SK-N-SH treated with all-trans-retinoic acid at 6 μM for 48 hours (cell line): ENCODE measurements around the gene COL6A1.
"Not testable (repeated sequence)": the region's sequence is repeated elsewhere in the genome, so short reads cannot be mapped to it uniquely, and the experiment has no call there.

Experiments
- ATAC-seq: fragments of 200-7000 bp; cut with Tn5 transposase; 3 replicates; pipeline ENCODE4 v1.9.1; 2020; ENCODE audit warnings: mild to moderate bottlenecking, moderate library complexity
- ARNTL ChIP-seq: fragments of 450-650 bp; formaldehyde crosslinking; IDR thresholded peaks from 2 replicates; pipeline ENCODE4 v1.5.0; 2020; ENCODE audit warnings: low read depth, mild to moderate bottlenecking, moderate library complexity, borderline replicate concordance
- BACH2 ChIP-seq: fragments of 250-450 bp; sonication (Bioruptor Pico); IDR thresholded peaks from 2 replicates; pipeline ENCODE4 v1.9.0; 2021; ENCODE audit warnings: mild to moderate bottlenecking, borderline replicate concordance
- CREB5 ChIP-seq: fragments of 250-450 bp; sonication (Bioruptor Pico); IDR thresholded peaks from 2 replicates; pipeline ENCODE4 v1.5.1; 2020; ENCODE audit warnings: low read depth, mild to moderate bottlenecking, moderate library complexity
- CSDC2 ChIP-seq: fragments of 250-450 bp; sonication (Bioruptor Pico); IDR thresholded peaks from 2 replicates; pipeline ENCODE4 v1.5.0; 2020; ENCODE audit warnings: mild to moderate bottlenecking, moderate library complexity
- CSRNP3 ChIP-seq: fragments of 250-450 bp; sonication (Bioruptor Pico); IDR thresholded peaks from 2 replicates; pipeline ENCODE4 v1.5.1; 2021; ENCODE audit warnings: mild to moderate bottlenecking, moderate library complexity
- ESRRG ChIP-seq: fragments of 250-450 bp; sonication (Bioruptor Pico); IDR thresholded peaks from 2 replicates; pipeline ENCODE4 v1.6.1; 2021; ENCODE audit warnings: mild to moderate bottlenecking
- GLIS3 ChIP-seq: fragments of 250-450 bp; sonication (Bioruptor Pico); IDR thresholded peaks from 2 replicates; pipeline ENCODE4 v1.5.0; 2020; ENCODE audit warnings: mild to moderate bottlenecking, moderate library complexity
- ISL1 ChIP-seq: fragments of 250-450 bp; sonication (Bioruptor Pico); IDR thresholded peaks from 2 replicates; pipeline ENCODE4 v2.1.2; 2022; ENCODE audit warnings: mild to moderate bottlenecking, moderate library complexity
- OSR1 ChIP-seq: fragments of 250-450 bp; sonication (Bioruptor Pico); IDR thresholded peaks from 2 replicates; pipeline ENCODE4 v1.8.0; 2022; ENCODE audit warnings: moderate library complexity, mild to moderate bottlenecking, inconsistent platforms
- PATZ1 ChIP-seq: fragments of 250-450 bp; sonication (Bioruptor Pico); IDR thresholded peaks from 2 replicates; pipeline ENCODE4 v1.8.0; 2020; ENCODE audit warnings: mild to moderate bottlenecking, moderate library complexity, borderline replicate concordance
- POU6F1 ChIP-seq: fragments of 250-450 bp; sonication (Bioruptor Pico); IDR thresholded peaks from 2 replicates; pipeline ENCODE4 v1.8.0; 2021; ENCODE audit warnings: low read depth, mild to moderate bottlenecking, moderate library complexity, borderline replicate concordance
- PPARA ChIP-seq: fragments of 250-450 bp; sonication (Bioruptor Pico); IDR thresholded peaks from 2 replicates; pipeline ENCODE4 v1.5.0; 2020; ENCODE audit warnings: mild to moderate bottlenecking, borderline replicate concordance
- RARB ChIP-seq: fragments of 250-450 bp; sonication (Bioruptor Pico); IDR thresholded peaks from 2 replicates; pipeline ENCODE4 v1.8.0; 2021; ENCODE audit warnings: mild to moderate bottlenecking, moderate library complexity
- SNAI2 ChIP-seq: fragments of 250-450 bp; sonication (Bioruptor Pico); IDR thresholded peaks from 2 replicates; pipeline ENCODE4 v1.5.0; 2020; ENCODE audit warnings: mild to moderate bottlenecking, moderate library complexity
- TCF4 ChIP-seq: fragments of 250-450 bp; sonication (Bioruptor Pico); IDR thresholded peaks from 2 replicates; pipeline ENCODE4 v1.8.0; 2021; ENCODE audit warnings: mild to moderate bottlenecking, moderate library complexity, borderline replicate concordance
- TOX ChIP-seq: fragments of 250-450 bp; sonication (Bioruptor Pico); IDR thresholded peaks from 2 replicates; pipeline ENCODE4 v1.8.0; 2021; ENCODE audit warnings: mild to moderate bottlenecking, moderate library complexity, borderline replicate concordance
- TSHZ2 ChIP-seq: fragments of 250-450 bp; sonication (Bioruptor Pico); IDR thresholded peaks from 2 replicates; pipeline ENCODE4 v1.5.0; 2020; ENCODE audit warnings: mild to moderate bottlenecking, moderate library complexity
- ZC3H10 ChIP-seq: fragments of 250-450 bp; sonication (Bioruptor Pico); IDR thresholded peaks from 2 replicates; pipeline ENCODE4 v1.5.1; 2021; ENCODE audit warnings: mild to moderate bottlenecking, moderate library complexity
- ZFP3 ChIP-seq: fragments of 250-450 bp; sonication (Bioruptor Pico); IDR thresholded peaks from 2 replicates; pipeline ENCODE4 v1.5.0; 2020; ENCODE audit warnings: mild to moderate bottlenecking, moderate library complexity
- ZFP30 ChIP-seq: fragments of 450-650 bp; formaldehyde crosslinking; IDR thresholded peaks from 2 replicates; pipeline ENCODE4 v1.5.0; 2022; ENCODE audit warnings: mild to moderate bottlenecking, moderate library complexity
- ZNF565 ChIP-seq: fragments of 450-650 bp; formaldehyde crosslinking; conservative IDR thresholded peaks from 2 replicates; pipeline ENCODE4 v1.5.0; 2020; ENCODE audit warnings: low read depth, mild to moderate bottlenecking, moderate library complexity
- ZNF70 ChIP-seq: fragments of 450-650 bp; formaldehyde crosslinking; IDR thresholded peaks from 2 replicates; pipeline ENCODE4 v1.5.0; 2020; ENCODE audit warnings: mild to moderate bottlenecking, moderate library complexity
- ZNF8 ChIP-seq: fragments of 450-650 bp; formaldehyde crosslinking; IDR thresholded peaks from 2 replicates; pipeline ENCODE4 v1.5.0; 2020; ENCODE audit warnings: mild to moderate bottlenecking, moderate library complexity

Gene COL6A1

GRCh38 chr21:46005481-46005881 lies 23.9 kb downstream of the COL6A1 start:
- ATAC-seq = no peak
- TF ChIP-seq ESRRG (CRISPR knock-in tag) = no peak
- TF ChIP-seq ZNF70 = no peak
- no peak for TF ChIP-seq ZFP30 (CRISPR knock-in tag)
- TF ChIP-seq PPARA = no peak
- no peak for TF ChIP-seq OSR1 (CRISPR knock-in tag)
- TF ChIP-seq CSRNP3 (CRISPR knock-in tag) = no peak
- no peak for TF ChIP-seq ZNF565
- TF ChIP-seq ZC3H10 (CRISPR knock-in tag) = no peak
- TF ChIP-seq TCF4 (CRISPR knock-in tag) = no peak
- no peak for TF ChIP-seq ARNTL (CRISPR knock-in tag)
- TF ChIP-seq ISL1 (CRISPR knock-in tag) = no peak
- TF ChIP-seq POU6F1 (CRISPR knock-in tag) = no peak
- no peak for TF ChIP-seq TOX (CRISPR knock-in tag)
- no peak for TF ChIP-seq CSDC2 (CRISPR knock-in tag)
- TF ChIP-seq SNAI2 (CRISPR knock-in tag) = no peak
- TF ChIP-seq ZFP3 (CRISPR knock-in tag) = no peak
- TF ChIP-seq BACH2 (CRISPR knock-in tag) = no peak
- TF ChIP-seq GLIS3 (CRISPR knock-in tag) = no peak
- no peak for TF ChIP-seq PATZ1 (CRISPR knock-in tag)

GRCh38 chr21:46005894-46006546 lies 24.4 kb downstream of the COL6A1 start:
- ATAC-seq = not testable (repeated sequence)

GRCh38 chr21:46006547-46007491 lies 25.2 kb downstream of the COL6A1 start:
- TF ChIP-seq ESRRG (CRISPR knock-in tag) = no peak
- TF ChIP-seq CREB5 (CRISPR knock-in tag) = no peak
- no peak for TF ChIP-seq OSR1 (CRISPR knock-in tag)
- no peak for TF ChIP-seq CSRNP3 (CRISPR knock-in tag)
- no peak for TF ChIP-seq RARB (CRISPR knock-in tag)
- TF ChIP-seq TOX (CRISPR knock-in tag) = no peak
- no peak for TF ChIP-seq ZNF8 (CRISPR knock-in tag)
- no peak for TF ChIP-seq TSHZ2 (CRISPR knock-in tag)
- TF ChIP-seq CSDC2 (CRISPR knock-in tag) = no peak
- no peak for TF ChIP-seq BACH2 (CRISPR knock-in tag)
- no peak for TF ChIP-seq ISL1 (CRISPR knock-in tag)
- no peak for ATAC-seq
